Measurements from ENCODE around the gene WSCD1.

The WSCD1 gene

GRCh38 chr17:6088141-6088540 is 18.0 kb downstream of the WSCD1 start:
- no peak for DNase-seq

GRCh38 chr17:6090253-6090652 is 20.1 kb downstream of the WSCD1 start:
- no peak for DNase-seq

DNA sequence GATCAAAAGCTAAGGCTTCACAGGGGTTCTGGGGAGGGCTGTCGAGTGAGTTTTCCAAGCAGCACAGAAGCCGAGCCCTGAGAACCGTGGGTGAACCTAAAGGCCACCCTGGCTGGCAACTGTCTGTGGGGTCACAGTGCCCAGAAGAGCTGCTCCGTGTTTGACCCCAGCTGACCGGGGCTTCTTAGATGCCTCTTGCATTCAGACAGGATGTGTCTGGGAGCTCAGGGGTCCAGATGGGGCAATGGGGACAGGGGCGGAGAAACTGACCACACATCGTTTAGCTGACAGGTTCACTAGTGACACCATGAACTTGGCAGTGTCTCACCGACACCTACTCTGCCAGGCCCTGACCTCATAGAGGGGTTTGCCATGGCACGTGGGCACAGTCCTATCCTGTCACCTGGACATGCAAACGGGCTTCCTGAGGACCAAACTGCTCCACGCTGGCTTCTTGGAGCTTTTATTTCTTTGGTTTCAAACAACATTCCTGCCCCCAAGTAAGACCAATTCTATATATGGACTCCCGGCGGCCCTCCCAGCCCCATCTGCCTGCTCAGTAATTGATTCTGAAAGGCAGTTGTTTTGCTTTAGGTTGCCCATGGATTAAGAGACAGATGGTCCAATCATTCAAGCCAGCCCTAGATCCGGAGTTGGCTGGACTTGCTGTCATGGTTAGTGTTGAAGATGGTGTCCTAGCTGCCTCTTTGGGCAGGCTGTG is 22.2 kb downstream of the WSCD1 start:
- DNase-seq, result no peak

- DNase-seq, result no peak
These were observed 22.8 kb downstream of the WSCD1 start for GRCh38 chr17:6092903-6093468.

GRCh38 chr17:6094453-6094852 is 24.3 kb downstream of the WSCD1 start:
- no peak for DNase-seq

GRCh38 chr17:6094926-6095325 is 24.7 kb downstream of the WSCD1 start:
- DNase-seq, result no peak

GRCh38 chr17:6095501-6095900 is 25.3 kb downstream of the WSCD1 start:
- no peak for DNase-seq

DNA sequence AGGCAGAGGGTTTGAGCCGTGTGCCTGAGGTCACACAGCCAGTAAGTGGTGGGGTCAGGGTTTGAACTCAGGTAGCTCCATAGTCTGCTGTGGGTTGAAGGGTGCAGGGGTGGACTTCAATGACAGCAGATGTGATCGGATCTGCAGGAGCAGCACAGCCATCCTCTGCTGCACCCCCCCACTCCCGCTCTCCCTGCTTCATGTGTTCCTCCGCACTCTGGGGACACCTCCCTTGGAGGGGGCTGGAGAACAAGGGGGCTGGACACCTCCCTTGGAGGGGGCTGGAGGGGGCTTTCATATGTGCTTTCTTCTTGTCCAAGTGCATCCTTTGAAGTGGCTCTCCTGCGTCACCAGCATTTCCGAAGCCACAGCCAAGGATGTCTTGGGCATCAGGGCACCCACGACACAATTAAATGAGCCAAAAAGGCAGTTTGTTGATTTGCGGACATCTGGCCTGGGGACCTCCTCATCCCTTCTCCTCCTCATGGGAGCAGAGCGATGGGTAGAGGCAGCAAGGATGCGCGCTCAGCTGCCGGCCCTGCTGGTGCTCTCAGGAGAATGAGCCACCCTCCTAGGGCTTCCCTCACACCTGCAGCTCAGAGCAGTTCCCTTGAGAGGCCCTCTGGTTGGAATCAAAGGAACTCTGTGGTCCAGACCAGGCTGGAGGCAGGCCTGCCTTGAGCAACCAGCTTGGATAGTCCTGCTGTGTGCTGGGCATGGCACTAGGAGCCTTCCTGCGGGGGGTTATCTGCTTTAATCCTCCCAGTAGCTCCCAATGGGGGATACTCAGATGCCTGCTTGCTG is 26.2 kb downstream of the WSCD1 start:
- no peak for DNase-seq

DNA sequence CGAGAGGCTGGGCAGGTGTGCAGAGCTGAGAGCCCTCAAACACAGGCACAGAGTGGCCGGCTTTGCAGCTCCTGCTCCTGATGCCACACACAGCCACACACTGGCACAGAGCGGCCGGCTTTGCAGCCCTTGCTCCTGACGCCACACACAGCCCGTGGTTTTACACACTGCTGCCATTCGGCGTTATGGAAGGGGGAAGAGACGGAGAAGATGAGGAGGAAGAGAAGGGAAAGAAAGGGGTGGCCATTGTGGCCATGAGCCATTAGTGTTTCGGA is 26.8 kb downstream of the WSCD1 start:
- DNase-seq, result no peak

DNA sequence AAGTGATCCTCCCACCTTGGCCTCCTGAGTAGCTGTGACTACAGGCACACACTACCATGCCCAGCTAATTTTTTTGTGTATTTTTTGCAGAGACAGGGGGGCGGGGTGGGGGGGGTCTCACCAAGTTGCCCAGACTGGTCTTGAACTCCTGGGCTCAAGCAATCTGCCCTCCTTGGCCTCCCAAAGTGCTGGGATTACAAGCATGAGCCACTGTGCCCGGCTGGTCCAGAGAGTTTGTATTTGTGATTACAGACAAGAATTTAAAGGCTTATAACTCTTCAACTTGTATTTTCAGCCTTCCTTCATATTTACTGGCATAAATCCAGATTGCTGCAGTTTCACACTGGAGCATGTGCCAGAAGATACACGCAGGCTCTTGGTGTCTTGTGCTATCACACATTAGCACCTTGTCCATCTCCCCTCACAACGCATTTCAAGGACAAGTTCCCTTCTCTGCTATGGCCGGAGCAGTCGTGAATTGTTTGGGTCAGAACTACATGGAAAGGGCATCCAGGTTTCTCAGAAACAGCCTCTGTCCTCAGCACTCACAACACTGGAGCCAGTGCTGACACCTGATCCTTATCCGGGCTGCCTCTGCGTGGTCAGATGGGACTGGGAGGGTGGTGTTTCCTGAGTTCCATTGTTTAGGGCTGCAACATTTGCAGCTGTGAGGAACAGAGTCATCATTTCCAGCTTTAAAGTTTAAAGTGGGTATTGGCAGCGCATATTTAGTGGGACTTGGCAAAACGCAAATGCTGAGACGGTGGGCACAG is 28.1 kb downstream of the WSCD1 start:
- DNase-seq, result peak; percentile 72

- no peak for DNase-seq
These were observed 28.6 kb downstream of the WSCD1 start for GRCh38 chr17:6098823-6099180.

GRCh38 chr17:6099492-6099891 is 29.3 kb downstream of the WSCD1 start:
- no peak for DNase-seq

GRCh38 chr17:6100146-6100545 is 30.0 kb downstream of the WSCD1 start:
- no peak for DNase-seq

- DNase-seq, result no peak
These were observed 30.8 kb downstream of the WSCD1 start for GRCh38 chr17:6100891-6101500.

DNA sequence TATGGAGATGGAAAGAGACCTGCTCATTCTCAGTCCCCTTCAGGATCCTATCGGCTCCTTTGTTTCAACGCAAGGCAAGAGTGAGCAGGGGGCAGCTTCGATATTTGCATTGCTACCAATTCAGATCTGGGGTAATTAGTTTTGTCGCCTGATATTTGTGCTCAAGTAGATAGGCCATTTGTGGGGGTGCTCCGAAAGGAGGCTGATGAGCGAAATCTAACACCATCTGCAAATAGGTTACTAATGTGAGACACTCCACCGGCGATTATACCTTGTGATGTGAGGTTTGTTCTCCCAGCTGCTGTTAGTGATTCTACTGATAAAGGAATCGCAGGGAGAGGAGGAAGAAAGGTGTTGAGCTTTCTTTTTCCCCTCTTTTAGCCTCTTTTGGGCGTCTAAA is 31.5 kb downstream of the WSCD1 start:
- DNase-seq, result peak; percentile 83

- DNase-seq, result no peak
These were observed 32.4 kb downstream of the WSCD1 start for GRCh38 chr17:6102615-6103014.

DNA sequence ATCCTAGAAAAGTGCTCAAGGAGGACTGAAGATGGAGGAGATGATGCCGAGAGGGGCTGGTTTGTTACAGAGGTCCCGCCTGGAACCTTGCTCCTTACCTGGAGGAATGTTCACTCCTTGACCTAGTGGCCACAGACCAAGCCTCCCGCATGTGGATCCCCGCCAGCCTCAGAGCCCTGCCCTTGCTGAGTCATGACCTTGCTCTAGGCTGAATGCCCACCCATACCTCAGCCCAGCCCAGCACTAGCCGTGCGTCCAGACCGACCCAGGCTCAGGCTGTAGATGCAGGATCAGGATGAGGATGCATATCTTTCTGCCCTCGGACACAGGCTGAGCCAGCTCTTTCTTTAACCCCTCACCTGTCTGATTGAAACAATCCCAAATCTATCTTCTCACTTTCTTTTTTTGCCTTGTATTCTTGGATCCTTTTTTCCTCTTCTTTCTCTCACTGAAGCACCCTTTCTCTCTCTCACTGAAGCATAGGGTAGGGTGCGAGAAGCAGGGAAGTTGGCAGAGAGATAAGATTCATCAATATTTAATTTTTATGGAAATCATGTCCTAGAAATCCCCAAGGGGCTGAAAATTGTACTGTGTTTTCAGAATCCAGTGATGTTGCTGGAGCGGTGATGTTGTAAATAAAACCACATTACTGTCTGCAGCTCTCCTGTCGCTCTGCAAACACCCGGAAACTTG is 34.9 kb downstream of the WSCD1 start:
- no peak for DNase-seq

DNA sequence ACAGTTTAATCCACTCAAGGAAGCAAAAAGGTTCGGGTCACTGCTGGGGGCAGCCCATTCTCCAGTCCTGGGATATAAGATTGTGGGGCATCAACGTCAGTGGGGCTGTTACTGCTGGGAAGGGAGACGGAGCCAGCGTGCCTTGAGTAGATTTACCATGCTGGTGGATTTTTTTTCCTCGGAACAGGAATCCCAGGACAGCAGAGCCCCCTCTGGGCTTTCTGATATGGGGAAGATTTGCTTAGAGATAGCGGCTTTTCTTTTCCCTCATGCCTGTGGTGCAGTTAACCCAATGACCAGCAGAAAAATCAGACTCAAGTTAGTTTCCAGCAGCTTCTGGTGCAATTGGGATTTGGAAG is 35.4 kb downstream of the WSCD1 start:
- no peak for DNase-seq

DNA sequence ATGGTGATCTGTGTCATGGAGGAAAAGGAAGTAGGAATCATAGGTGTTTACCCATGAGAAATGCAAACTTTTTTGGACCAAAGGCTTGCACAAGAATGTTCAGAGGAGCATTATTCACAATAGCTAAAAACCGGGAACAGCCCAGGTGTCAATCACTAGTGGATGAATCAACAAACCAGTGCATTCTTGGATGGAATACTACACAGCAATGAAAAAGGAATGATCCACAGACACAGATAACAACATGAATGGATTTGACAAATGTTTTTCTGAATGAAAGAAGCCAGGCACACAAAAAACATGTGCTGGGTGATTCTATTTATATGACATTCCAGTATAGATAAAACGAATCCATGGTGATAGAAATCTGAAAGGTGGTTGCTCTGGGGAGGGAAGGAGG is 36.0 kb downstream of the WSCD1 start:
- no peak for DNase-seq

DNA sequence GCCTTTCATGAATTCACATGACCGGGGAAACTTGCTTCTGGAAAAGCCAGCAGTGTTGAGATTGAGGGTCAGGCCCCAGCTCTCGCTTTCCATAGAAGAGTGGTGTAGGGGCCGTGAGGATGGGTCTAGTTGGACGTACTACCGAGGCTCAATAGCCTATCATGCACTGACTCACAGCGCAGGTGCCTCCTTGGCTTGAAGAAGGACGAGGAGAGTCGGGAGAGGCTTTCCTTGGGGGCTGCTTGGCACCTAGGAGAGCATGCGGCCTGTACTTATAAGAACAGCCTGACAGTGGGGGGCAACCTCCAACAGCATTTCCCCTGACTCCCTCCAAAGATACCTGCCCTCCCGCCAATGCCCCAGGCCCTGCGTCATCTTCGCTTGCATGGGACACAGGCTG is 37.6 kb downstream of the WSCD1 start:
- DNase-seq, result no peak

- no peak for DNase-seq
These were observed 38.2 kb downstream of the WSCD1 start for GRCh38 chr17:6108382-6108781.

DNA sequence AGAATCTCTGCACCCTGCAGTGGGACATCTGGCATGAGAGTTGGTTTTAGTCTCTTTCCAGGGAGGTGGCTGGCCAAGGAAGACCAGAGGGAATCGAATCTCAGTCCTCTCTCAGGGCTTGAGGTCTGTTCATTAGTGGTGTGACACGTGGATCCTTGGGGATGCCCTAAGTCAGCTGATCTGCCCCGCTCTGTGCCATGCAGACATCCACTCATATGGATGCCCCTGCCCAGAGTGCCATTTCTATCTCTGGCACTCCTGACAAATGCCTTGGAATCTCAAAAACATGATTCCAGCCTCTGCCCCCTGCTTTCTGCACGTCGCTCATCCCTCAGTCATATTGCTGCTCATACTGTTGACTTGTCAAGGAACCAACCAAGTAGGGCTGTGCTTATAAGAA is 38.8 kb downstream of the WSCD1 start:
- DNase-seq, result no peak

- no peak for DNase-seq
These were observed 39.4 kb downstream of the WSCD1 start for GRCh38 chr17:6109536-6109935.
